ENCODE results near the gene MATK. TPM values are rescaled to one million over a fixed set of nuclear protein-coding genes. Genes with fewer than 3 reads are reported as not detected.

MATK gene
- total and polyA plus RNA-seq, 5 donors = 0.36 to 1.8 (median 0.85) TPM

- intact Hi-C loops (cut with DNase I) = no loop called here
- peak in 1 of 3 donors; percentile 6 for DNase-seq
- Histone ChIP-seq H3K27me3 (ENCODE audit: control insufficient read depth, insufficient read depth) (no peaks in the 10 kb centered on the region), H3K4me1 (ENCODE audit: control insufficient read depth, insufficient read depth, low read length) (no peaks in the 10 kb centered on the region), H3K4me3 (ENCODE audit: low read length) (no peak overlapping the region), H3K9me3 (ENCODE audit: control insufficient read depth, low read length) (peaks cover 2% of the 10 kb centered on the region), H3K27ac (ENCODE audit: low read length) (no peak overlapping the region)
- 93% methylated on average over 1 of the region's 1 CpG for WGBS
- ATAC-seq = no peak
Measured at GRCh38 chr19:3776479-3777040, 9.6 kb downstream of the MATK start.

GRCh38 chr19:3775831-3776230 lies 10.3 kb downstream of the MATK start:
- Histone ChIP-seq H3K27ac (ENCODE audit: low read length) (no peak overlapping the region), H3K4me1 (ENCODE audit: control insufficient read depth, insufficient read depth, low read length) (no peaks in the 10 kb centered on the region), H3K4me3 (ENCODE audit: low read length) (no peak overlapping the region), H3K27me3 (ENCODE audit: control insufficient read depth, insufficient read depth) (no peaks in the 10 kb centered on the region), H3K9me3 (ENCODE audit: control insufficient read depth, low read length) (no peaks in the 10 kb centered on the region)
- intact Hi-C loops (cut with DNase I) = no loop called here
- DNase-seq (peak in 1 of 3 donors; percentile 16), ATAC-seq (no peak)
- 90% methylated on average over 5 of the region's 5 CpGs for WGBS

- Histone ChIP-seq H3K4me1 (ENCODE audit: control insufficient read depth, insufficient read depth, low read length) (no peaks in the 10 kb centered on the region), H3K9me3 (ENCODE audit: control insufficient read depth, low read length) (no peaks in the 10 kb centered on the region), H3K27me3 (ENCODE audit: control insufficient read depth, insufficient read depth) (no peaks in the 10 kb centered on the region), H3K4me3 (ENCODE audit: low read length) (no peak overlapping the region), H3K27ac (ENCODE audit: low read length) (no peak overlapping the region)
- 79% methylated on average over 2 of the region's 2 CpGs for whole genome bisulfite sequencing
- intact Hi-C loops (cut with DNase I) = no loop called here
- no peak for ATAC-seq
- peak in 1 of 3 donors; percentile 4 for DNase-seq
Measured at GRCh38 chr19:3775374-3775711, 10.8 kb downstream of the MATK start.

DNA sequence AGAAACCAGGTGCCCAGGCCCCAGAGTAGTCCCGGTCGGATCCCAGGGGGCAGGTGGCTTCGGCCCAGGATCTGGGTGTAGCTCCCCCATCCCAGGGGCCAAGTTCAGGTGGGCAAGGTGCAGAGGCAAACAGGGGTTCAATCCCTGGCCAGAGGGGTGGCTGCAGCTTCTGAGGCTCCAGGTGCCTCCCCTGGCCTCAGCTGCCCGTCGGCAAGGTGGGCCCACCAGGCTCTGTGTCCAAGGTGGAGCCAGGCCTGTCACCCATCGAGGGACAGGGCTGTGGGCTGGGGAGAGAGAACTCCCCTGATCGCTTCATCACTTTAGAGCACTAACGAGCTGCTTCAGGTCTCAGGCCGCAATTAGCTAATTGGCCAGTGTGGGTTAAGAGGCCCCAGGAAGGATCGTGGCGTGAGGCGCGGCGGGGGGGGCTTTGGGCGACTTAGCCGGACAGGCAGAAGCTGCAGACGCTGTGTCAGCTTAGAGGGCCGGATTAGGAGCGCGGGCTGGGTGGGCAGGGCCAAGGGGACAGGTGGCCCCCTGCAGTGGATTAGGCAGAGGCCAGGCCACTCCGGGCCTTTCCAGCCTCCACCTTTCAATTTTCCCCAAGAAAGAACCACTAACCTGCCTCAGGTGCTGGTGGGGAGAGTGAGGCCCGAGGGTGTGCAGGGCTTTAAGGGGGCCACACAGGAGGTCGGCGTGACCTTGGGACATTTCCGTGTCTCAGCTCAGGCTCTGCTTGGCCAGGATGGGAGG lies 11.4 kb downstream of the MATK start:
- H3K9me3 ChIP-seq (ENCODE audit: control insufficient read depth, low read length) = no peaks in the 10 kb centered on the region
- intact Hi-C loops (cut with DNase I) = no loop called here
- no peak overlapping the region for H3K4me3 ChIP-seq (ENCODE audit: low read length)
- DNase-seq (peak in 1 of 3 donors; percentile 45), ATAC-seq (no peak)
- no peaks in the 10 kb centered on the region for H3K27me3 ChIP-seq (ENCODE audit: control insufficient read depth, insufficient read depth)
- 68% methylated on average over 25 of the region's 25 CpGs for WGBS
- no peaks in the 10 kb centered on the region for H3K4me1 ChIP-seq (ENCODE audit: control insufficient read depth, insufficient read depth, low read length)
- H3K27ac ChIP-seq (ENCODE audit: low read length) = no peak overlapping the region

DNA sequence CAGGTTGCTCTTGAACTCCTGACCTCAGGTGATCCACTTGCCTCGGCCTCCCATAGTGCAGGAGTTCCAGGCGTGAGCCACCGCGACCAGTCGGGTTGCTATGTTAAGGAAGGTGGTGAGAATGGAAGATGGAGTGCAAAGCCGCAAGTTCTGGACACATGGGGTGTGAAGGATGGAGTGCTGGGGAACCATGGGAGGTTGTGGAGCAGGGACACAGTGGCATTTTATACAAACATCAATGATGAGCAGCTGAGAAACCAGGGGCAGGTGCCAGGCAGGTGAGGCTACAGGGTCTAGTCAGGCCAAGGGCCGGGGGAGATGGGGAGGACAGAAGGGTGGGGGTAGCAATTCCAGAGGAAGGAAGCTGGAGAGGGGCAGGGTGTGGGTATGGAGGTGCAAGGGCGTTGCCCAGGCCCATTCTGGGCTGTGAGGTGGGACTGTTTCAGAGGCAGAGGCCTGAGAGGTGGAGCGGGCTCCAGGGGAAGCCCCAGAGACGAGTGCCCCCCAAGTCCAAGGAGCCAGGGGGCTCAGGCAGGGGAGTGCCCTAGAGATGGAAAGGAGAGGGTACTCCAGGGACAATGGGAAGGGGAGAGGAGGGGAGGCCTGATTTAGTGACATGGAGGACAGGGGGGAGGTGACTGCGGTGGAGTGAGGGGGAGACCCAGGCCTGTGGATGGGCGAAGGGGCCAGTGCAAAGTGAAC lies 12.2 kb downstream of the MATK start:
- intact Hi-C loops (cut with DNase I) = no loop called here
- Histone ChIP-seq H3K27me3 (ENCODE audit: control insufficient read depth, insufficient read depth) (no peaks in the 10 kb centered on the region), H3K4me1 (ENCODE audit: control insufficient read depth, insufficient read depth, low read length) (no peaks in the 10 kb centered on the region), H3K9me3 (ENCODE audit: control insufficient read depth, low read length) (no peaks in the 10 kb centered on the region), H3K4me3 (ENCODE audit: low read length) (no peak overlapping the region), H3K27ac (ENCODE audit: low read length) (no peak overlapping the region)
- ATAC-seq (no peak), DNase-seq (peak in 1 of 3 donors; percentile 44)
- WGBS = 78% methylated on average over 12 of the region's 12 CpGs

DNA sequence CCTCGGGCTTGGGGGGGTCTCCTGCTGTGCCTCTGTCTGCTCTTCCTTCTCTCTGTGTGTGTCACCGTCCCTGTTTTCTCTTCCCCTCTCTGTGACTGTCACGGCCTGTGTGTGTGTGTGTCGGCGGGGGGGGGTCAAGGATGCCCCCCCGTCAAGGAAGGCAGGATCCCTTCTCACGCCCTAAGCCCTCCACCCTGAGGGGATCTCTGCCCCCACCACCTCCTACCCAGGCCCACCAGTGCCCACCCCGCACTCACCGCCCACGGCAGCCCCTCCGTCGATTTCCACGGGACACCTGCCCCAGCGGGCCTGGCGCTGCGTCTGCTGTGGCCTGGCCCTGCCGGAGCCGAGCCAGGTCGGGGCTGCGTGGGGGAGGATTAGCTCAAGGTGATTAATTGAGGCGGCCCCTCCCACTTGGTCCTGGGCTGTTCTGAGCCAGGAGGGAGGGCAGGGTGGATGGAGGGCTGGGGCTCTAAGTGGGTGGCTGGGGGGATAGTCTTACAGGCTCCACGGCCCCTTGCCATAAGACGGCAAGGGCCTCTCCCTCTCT lies 14.2 kb downstream of the MATK start, which contains the start of gene RAX2:
RAX2 (minus strand) TSS at position 323 of the 550 bp plus-strand sequence. CDS start 486 bp downstream, outside the sequence.
- no peak within 1 kb of the TSS for H3K27ac ChIP-seq (ENCODE audit: low read length)
- DNase-seq = peak in 2 of 3 donors; percentile 30 to 35
- no peaks in the 10 kb centered on the region for H3K9me3 ChIP-seq (ENCODE audit: control insufficient read depth, low read length)
- no peak for ATAC-seq
- no peaks in the 10 kb centered on the region for H3K4me1 ChIP-seq (ENCODE audit: control insufficient read depth, insufficient read depth, low read length)
- H3K4me3 ChIP-seq (ENCODE audit: low read length) = no peak within 1 kb of the TSS
- intact Hi-C loops (cut with DNase I) = no loop called here
- no peaks in the 10 kb centered on the region for H3K27me3 ChIP-seq (ENCODE audit: control insufficient read depth, insufficient read depth)
- 47% methylated on average over 23 of the region's 23 CpGs for WGBS

GRCh38 chr19:3771000-3771905 lies 14.9 kb downstream of the MATK start:
- H3K4me3 ChIP-seq (ENCODE audit: low read length) = no peak overlapping the region
- WGBS = 79% methylated on average over 35 of the region's 35 CpGs
- H3K4me1 ChIP-seq (ENCODE audit: control insufficient read depth, insufficient read depth, low read length) = no peaks in the 10 kb centered on the region
- H3K27ac ChIP-seq (ENCODE audit: low read length) = no peak overlapping the region
- no peaks in the 10 kb centered on the region for H3K9me3 ChIP-seq (ENCODE audit: control insufficient read depth, low read length)
- intact Hi-C loops (cut with DNase I) = no loop called here
- H3K27me3 ChIP-seq (ENCODE audit: control insufficient read depth, insufficient read depth) = no peaks in the 10 kb centered on the region
- peak in 2 of 3 donors; percentile 42 to 60 for DNase-seq
- ATAC-seq = no peak

GRCh38 chr19:3770136-3770999 lies 15.8 kb downstream of the MATK start:
- WGBS = 73% methylated on average over 53 of the region's 53 CpGs
- Histone ChIP-seq H3K27ac (ENCODE audit: low read length) (no peak overlapping the region), H3K4me1 (ENCODE audit: control insufficient read depth, insufficient read depth, low read length) (no peaks in the 10 kb centered on the region), H3K4me3 (ENCODE audit: low read length) (no peak overlapping the region), H3K9me3 (ENCODE audit: control insufficient read depth, low read length) (no peaks in the 10 kb centered on the region), H3K27me3 (ENCODE audit: control insufficient read depth, insufficient read depth) (no peaks in the 10 kb centered on the region)
- ATAC-seq (no peak), DNase-seq (peak in 2 of 3 donors; percentile 43 to 54)
- intact Hi-C loops (cut with DNase I) = no loop called here

- Histone ChIP-seq H3K27ac (ENCODE audit: low read length) (no peak overlapping the region), H3K27me3 (ENCODE audit: control insufficient read depth, insufficient read depth) (no peaks in the 10 kb centered on the region), H3K4me3 (ENCODE audit: low read length) (no peak overlapping the region), H3K9me3 (ENCODE audit: control insufficient read depth, low read length) (no peaks in the 10 kb centered on the region), H3K4me1 (ENCODE audit: control insufficient read depth, insufficient read depth, low read length) (no peaks in the 10 kb centered on the region)
- no peak for ATAC-seq
- intact Hi-C loops (cut with DNase I) = no loop called here
- WGBS = 87% methylated on average over 17 of the region's 17 CpGs
- peak in 1 of 3 donors; percentile 40 for DNase-seq
Measured at GRCh38 chr19:3769494-3769893, 16.7 kb downstream of the MATK start.

DNA sequence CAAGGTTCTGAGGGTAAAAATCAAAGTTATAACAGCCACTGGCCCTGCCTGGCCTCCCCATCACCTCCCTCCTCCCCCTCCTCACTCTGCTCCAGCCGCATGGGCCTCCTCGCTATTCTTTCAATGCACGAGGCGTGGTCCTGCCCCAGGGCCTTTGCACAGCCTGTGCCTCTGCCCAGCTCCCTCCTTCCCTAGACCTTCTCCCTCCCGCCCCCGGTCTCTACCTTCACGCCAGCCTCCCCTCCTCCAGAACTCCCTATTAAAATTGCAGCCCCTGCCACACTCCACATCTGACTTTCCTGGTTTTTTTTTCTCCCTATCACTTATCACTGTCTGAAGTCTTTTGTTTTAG lies 17.5 kb downstream of the MATK start:
- peak in 1 of 3 donors; percentile 41 for DNase-seq
- no peak overlapping the region for H3K27ac ChIP-seq (ENCODE audit: low read length)
- no peaks in the 10 kb centered on the region for H3K4me1 ChIP-seq (ENCODE audit: control insufficient read depth, insufficient read depth, low read length)
- WGBS = 95% methylated on average over 7 of the region's 7 CpGs
- no peak for ATAC-seq
- H3K9me3 ChIP-seq (ENCODE audit: control insufficient read depth, low read length) = no peaks in the 10 kb centered on the region
- no peaks in the 10 kb centered on the region for H3K27me3 ChIP-seq (ENCODE audit: control insufficient read depth, insufficient read depth)
- no peak overlapping the region for H3K4me3 ChIP-seq (ENCODE audit: low read length)
- intact Hi-C loops (cut with DNase I) = no loop called here

Data from right cardiac atrium (tissue), 5 donors.